Measurements from ENCODE around the gene DHRSX.

DNA sequence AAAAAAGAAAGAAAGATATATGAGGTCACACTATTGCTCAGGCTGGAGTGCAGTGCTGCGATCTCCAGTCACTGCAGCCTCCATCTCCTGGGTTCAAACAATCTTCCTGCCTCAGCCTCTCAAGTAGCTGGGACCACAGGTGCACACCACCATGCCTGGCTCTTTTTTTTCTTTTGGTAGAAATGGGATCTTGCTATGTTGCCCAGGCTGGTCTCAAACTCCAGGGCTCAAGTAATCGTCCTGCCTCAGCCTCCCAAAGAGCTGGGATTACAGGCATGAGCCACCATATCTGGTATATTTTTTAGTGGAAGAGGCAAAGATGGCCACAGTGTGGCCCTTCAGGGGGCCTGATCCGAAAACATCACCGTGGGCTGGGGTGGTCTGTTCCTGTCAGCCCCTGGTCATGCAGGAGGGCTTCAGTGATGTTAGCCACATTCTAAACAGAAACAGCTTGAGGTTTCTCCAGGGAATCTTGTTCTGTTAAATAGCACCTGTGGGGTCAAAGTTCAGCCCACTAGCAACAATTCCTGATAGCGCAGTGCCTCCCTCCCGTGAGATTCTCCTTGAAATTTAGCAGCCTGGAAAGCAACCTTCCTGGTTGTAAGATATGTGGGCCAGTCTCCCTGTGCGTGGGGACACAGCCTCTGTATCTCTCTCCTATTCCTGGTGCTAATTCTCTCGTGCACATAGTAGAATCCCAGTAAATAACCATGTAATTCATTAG, 7.3 kb upstream of the DHRSX start:
- TF ChIP-seq CTCF (IDR thresholded peaks at IDR 0.05), result no peak
- TF ChIP-seq POLR2A (IDR thresholded peaks at IDR 0.05), result no peak

Data from breast epithelium (tissue), 3 donors.